DOHH2 (cell line): Measurements from ENCODE around the gene ZBTB16.

ENCODE experiments used
- H3F3A ChIP-seq: fragments of 200-600 bp; sonication (generic), shearing (Covaris generic); 2 replicates; pipeline ENCODE4 v1.6.0; 2016; ENCODE audit warnings: antibody characterized with exemption, mild to moderate bottlenecking; ENCODE audit not compliant: control insufficient read depth, insufficient read depth
- H3K27ac ChIP-seq: fragments of 200-600 bp; sonication (generic); 2 replicates; pipeline ENCODE4 v1.5.1; 2014; ENCODE audit warnings: low read depth, mild to moderate bottlenecking, low read length, moderate library complexity
- H3K27me3 ChIP-seq: fragments of 200-600 bp; sonication (generic); 2 replicates; pipeline ENCODE4 v1.6.1; 2014; ENCODE audit warnings: mild to moderate bottlenecking, low read length, mixed read lengths; ENCODE audit not compliant: control insufficient read depth
- H3K36me3 ChIP-seq: fragments of 200-600 bp; sonication (generic); 2 replicates; pipeline ENCODE4 v1.6.1; 2014; ENCODE audit warnings: mild to moderate bottlenecking, low read length, moderate library complexity, mixed read lengths; ENCODE audit not compliant: control insufficient read depth
- H3K4me1 ChIP-seq: fragments of 200-600 bp; sonication (generic); 2 replicates; pipeline ENCODE4 v1.6.1; 2014; ENCODE audit warnings: mild to moderate bottlenecking, low read length, mixed read lengths; ENCODE audit not compliant: control insufficient read depth
- H3K4me2 ChIP-seq: fragments of 200-600 bp; sonication (generic); 2 replicates; pipeline ENCODE4 v1.6.0; 2014; ENCODE audit warnings: mild to moderate bottlenecking, low read length, moderate library complexity
- H3K4me3 ChIP-seq: fragments of 200-600 bp; sonication (generic); 2 replicates; pipeline ENCODE4 v1.5.1; 2014; ENCODE audit warnings: mild to moderate bottlenecking, low read length, mixed read lengths
- H3K79me2 ChIP-seq: fragments of 200-600 bp; sonication (generic); 2 replicates; pipeline ENCODE4 v1.6.1; 2014; ENCODE audit warnings: mild to moderate bottlenecking, low read length, mixed read lengths; ENCODE audit not compliant: control insufficient read depth
- H3K9me2 ChIP-seq: fragments of 200-600 bp; sonication (generic); replicated peaks from 2 replicates; pipeline ENCODE4 v1.6.1; 2014; ENCODE audit warnings: mild to moderate bottlenecking, low read length, mixed read lengths; ENCODE audit not compliant: control insufficient read depth
- H3K9me3 ChIP-seq: fragments of 200-600 bp; sonication (generic); 2 replicates; pipeline ENCODE4 v1.6.1; 2014; ENCODE audit warnings: antibody characterized with exemption, low read length, mixed read lengths; ENCODE audit not compliant: control insufficient read depth, insufficient read depth
- H4K20me1 ChIP-seq: fragments of 200-600 bp; sonication (generic); 2 replicates; pipeline ENCODE4 v1.6.0; 2014; ENCODE audit warnings: low read depth, mild to moderate bottlenecking, antibody characterized with exemption, low read length, moderate library complexity; ENCODE audit not compliant: control insufficient read depth, insufficient read depth
- EZH2phosphoT487 ChIP-seq: fragments of 200-600 bp; sonication (generic); IDR thresholded peaks from 2 replicates; pipeline ENCODE4 v1.6.1; 2017; ENCODE audit warnings: borderline replicate concordance, mild to moderate bottlenecking, antibody characterized with exemption, low read length, moderate library complexity, mixed read lengths
- TF ChIP-seq, protein P1 (sequence below): fragments of 200-600 bp; sonication (generic); IDR thresholded peaks from one replicate; pipeline ENCODE4 v1.5.1; 2014; ENCODE audit warnings: antibody characterized with exemption, mild to moderate bottlenecking, low read depth, low read length; ENCODE audit not compliant: poor library complexity, severe bottlenecking

The ZBTB16 gene

GRCh38 chr11:114215871-114216795 lies 156.6 kb downstream of the ZBTB16 start:
- Histone ChIP-seq H3F3A (no peaks in the 10 kb centered on the region), H3K9me3 (no peaks in the 10 kb centered on the region), H3K4me2 (no peak overlapping the region), H4K20me1 (no peaks in the 10 kb centered on the region), H3K4me1 (no peaks in the 10 kb centered on the region), H3K27me3 (peaks cover 5% of the 10 kb centered on the region; the same call in 1 of the 2 replicates), H3K4me3 (no peak overlapping the region), H3K79me2 (no peaks in the 10 kb centered on the region), H3K36me3 (no peaks in the 10 kb centered on the region), H3K9me2 (no peaks in the 10 kb centered on the region), H3K27ac (no peak overlapping the region)
- TF ChIP-seq, protein P1, sequence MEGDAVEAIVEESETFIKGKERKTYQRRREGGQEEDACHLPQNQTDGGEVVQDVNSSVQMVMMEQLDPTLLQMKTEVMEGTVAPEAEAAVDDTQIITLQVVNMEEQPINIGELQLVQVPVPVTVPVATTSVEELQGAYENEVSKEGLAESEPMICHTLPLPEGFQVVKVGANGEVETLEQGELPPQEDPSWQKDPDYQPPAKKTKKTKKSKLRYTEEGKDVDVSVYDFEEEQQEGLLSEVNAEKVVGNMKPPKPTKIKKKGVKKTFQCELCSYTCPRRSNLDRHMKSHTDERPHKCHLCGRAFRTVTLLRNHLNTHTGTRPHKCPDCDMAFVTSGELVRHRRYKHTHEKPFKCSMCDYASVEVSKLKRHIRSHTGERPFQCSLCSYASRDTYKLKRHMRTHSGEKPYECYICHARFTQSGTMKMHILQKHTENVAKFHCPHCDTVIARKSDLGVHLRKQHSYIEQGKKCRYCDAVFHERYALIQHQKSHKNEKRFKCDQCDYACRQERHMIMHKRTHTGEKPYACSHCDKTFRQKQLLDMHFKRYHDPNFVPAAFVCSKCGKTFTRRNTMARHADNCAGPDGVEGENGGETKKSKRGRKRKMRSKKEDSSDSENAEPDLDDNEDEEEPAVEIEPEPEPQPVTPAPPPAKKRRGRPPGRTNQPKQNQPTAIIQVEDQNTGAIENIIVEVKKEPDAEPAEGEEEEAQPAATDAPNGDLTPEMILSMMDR: no peak
- TF ChIP-seq EZH2phosphoT487: no peak

DNA sequence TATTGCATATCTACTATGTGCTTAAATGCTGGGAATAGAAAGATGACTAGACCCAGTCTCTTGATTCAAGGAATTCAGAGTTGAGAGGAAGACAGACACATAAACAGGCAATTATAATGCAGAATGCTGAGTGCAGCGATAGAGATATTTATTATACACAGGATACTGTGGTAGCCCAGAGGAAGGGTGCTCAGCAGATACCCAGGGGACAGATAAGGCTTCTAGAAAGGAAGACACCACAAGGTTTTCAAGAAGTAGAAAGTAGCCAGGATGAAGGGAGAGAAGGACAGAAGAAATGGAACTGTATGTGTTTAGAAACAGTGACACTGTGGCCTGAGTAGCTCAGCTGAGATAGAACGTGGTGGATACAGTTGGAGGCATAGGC lies 157.3 kb downstream of the ZBTB16 start:
- Histone ChIP-seq H3K9me3 (no peaks in the 10 kb centered on the region), H4K20me1 (no peaks in the 10 kb centered on the region), H3K36me3 (no peaks in the 10 kb centered on the region), H3K4me3 (no peak overlapping the region), H3K4me1 (no peaks in the 10 kb centered on the region), H3K27ac (no peak overlapping the region), H3K4me2 (no peak overlapping the region), H3K79me2 (no peaks in the 10 kb centered on the region), H3K9me2 (no peaks in the 10 kb centered on the region), H3K27me3 (peaks cover 5% of the 10 kb centered on the region; the same call in 1 of the 2 replicates), H3F3A (no peaks in the 10 kb centered on the region)
- TF ChIP-seq, protein P1: no peak
- TF ChIP-seq EZH2phosphoT487: no peak

- no peaks in the 10 kb centered on the region for H3K9me3 ChIP-seq
- no peaks in the 10 kb centered on the region for H4K20me1 ChIP-seq
- H3K9me2 ChIP-seq: no peaks in the 10 kb centered on the region
- H3K4me1 ChIP-seq: no peaks in the 10 kb centered on the region
- TF ChIP-seq, protein P1: no peak
- no peak for TF ChIP-seq EZH2phosphoT487
- no peak overlapping the region for H3K4me3 ChIP-seq
- no peaks in the 10 kb centered on the region for H3K79me2 ChIP-seq
- no peaks in the 10 kb centered on the region for H3F3A ChIP-seq
- peaks cover 6% of the 10 kb centered on the region; the same call in 1 of the 2 replicates for H3K27me3 ChIP-seq
- no peak overlapping the region for H3K4me2 ChIP-seq
- no peaks in the 10 kb centered on the region for H3K36me3 ChIP-seq
- H3K27ac ChIP-seq: no peak overlapping the region
Measured at GRCh38 chr11:114218508-114218907, 159.0 kb downstream of the ZBTB16 start.
